Lower leg skin (tissue), 4 donors: ENCODE results near the gene KCNQ1OT1. TPM values are rescaled to one million over a fixed set of nuclear protein-coding genes. Genes with fewer than 3 reads are reported as not detected.

Experiments used
- DNase-seq, 2 donors: peaks; one replicate each; pipeline ENCODE4 v3.0.0-alpha.2; 2019; ENCODE audit warnings: low spot score in 2 of 2
- H3K4me3 ChIP-seq: fragments of 200-600 bp; sonication (generic); 2 replicates; pipeline ENCODE4 v1.5.1; 2017; ENCODE audit warnings: mild to moderate bottlenecking, low read depth; ENCODE audit not compliant: poor library complexity, severe bottlenecking
- POLR2A ChIP-seq, 2 donors: fragments of 450-650 bp; IDR thresholded peaks; one replicate each; pipeline ENCODE4 v1.6.1; 2016 to 2017; ENCODE audit warnings: antibody characterized with exemption in 2 of 2, mild to moderate bottlenecking in 1 of 2, moderate library complexity in 1 of 2
- WGBS, 2 donors: methylation state at CpG; one replicate each; pipeline ENCODE4 v1.1.5; 2018; 5-methylcytosine and 5-hydroxymethylcytosine counted together
- intact Hi-C: fragments of 100-400 bp; cut with DNase I; formaldehyde crosslinking; loops from one replicate; pipeline ENCODE4 v1.15.0; 2023; ENCODE audit warnings: low total_unique reads
- total RNA-seq, 4 donors: library from RNA; depleted of rRNA; stranded (reverse); fragments of >200 nt; gene quantifications; one replicate each; pipeline ENCODE4 v1.1.0, GENCODE V29; 2016
- TF ChIP-seq, protein P1 (sequence below), 3 donors: fragments of 450-650 bp; IDR thresholded peaks; one replicate each; pipeline ENCODE4 v1.5.1; 2016; ENCODE audit warnings: antibody characterized with exemption in 3 of 3, mild to moderate bottlenecking in 3 of 3, moderate library complexity in 2 of 3

The KCNQ1OT1 gene
- total RNA-seq, 4 donors from 2014 or later: 0.63 to 1.8 (median 0.91) TPM

GRCh38 chr11:2625183-2625582 lies 74.6 kb downstream of the KCNQ1OT1 start:
- no peak overlapping the region for H3K4me3 ChIP-seq
- WGBS, 2 donors: 64 to 77% methylated on average over 3 of the region's 3 CpGs
- DNase-seq: no peak
- intact Hi-C loops: no loop called here
- TF ChIP-seq, protein P1, sequence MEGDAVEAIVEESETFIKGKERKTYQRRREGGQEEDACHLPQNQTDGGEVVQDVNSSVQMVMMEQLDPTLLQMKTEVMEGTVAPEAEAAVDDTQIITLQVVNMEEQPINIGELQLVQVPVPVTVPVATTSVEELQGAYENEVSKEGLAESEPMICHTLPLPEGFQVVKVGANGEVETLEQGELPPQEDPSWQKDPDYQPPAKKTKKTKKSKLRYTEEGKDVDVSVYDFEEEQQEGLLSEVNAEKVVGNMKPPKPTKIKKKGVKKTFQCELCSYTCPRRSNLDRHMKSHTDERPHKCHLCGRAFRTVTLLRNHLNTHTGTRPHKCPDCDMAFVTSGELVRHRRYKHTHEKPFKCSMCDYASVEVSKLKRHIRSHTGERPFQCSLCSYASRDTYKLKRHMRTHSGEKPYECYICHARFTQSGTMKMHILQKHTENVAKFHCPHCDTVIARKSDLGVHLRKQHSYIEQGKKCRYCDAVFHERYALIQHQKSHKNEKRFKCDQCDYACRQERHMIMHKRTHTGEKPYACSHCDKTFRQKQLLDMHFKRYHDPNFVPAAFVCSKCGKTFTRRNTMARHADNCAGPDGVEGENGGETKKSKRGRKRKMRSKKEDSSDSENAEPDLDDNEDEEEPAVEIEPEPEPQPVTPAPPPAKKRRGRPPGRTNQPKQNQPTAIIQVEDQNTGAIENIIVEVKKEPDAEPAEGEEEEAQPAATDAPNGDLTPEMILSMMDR (IDR thresholded peaks at IDR 0.05): no peak
- TF ChIP-seq POLR2A (IDR thresholded peaks at IDR 0.05): no peak

- no peak for TF ChIP-seq POLR2A (IDR thresholded peaks at IDR 0.05)
- TF ChIP-seq, protein P1 (IDR thresholded peaks at IDR 0.05): no peak
- WGBS, 2 donors: 28 to 54% methylated on average over 3 of the region's 3 CpGs
- no peak overlapping the region for H3K4me3 ChIP-seq
- DNase-seq: no peak
- intact Hi-C loops: no loop called here
These were observed 77.9 kb downstream of the KCNQ1OT1 start for GRCh38 chr11:2621894-2622293.

- no peak overlapping the region for H3K4me3 ChIP-seq
- no peak for DNase-seq
- no peak for TF ChIP-seq POLR2A (IDR thresholded peaks at IDR 0.05)
- TF ChIP-seq, protein P1 (IDR thresholded peaks at IDR 0.05): no peak
- intact Hi-C loops: no loop called here
- WGBS, 2 donors: 78 to 90% methylated on average over 4 of the region's 4 CpGs
These were observed 86.8 kb downstream of the KCNQ1OT1 start for GRCh38 chr11:2612884-2613571.

GRCh38 chr11:2609345-2609744 lies 90.4 kb downstream of the KCNQ1OT1 start:
- DNase-seq: no peak
- H3K4me3 ChIP-seq: no peak overlapping the region
- intact Hi-C loops: no loop called here
- TF ChIP-seq, protein P1 (IDR thresholded peaks at IDR 0.05): no peak
- TF ChIP-seq POLR2A (IDR thresholded peaks at IDR 0.05): no peak
- 87 to 88% methylated on average over 2 of the region's 2 CpGs for WGBS, 2 donors

GRCh38 chr11:2599561-2600189 lies 100.1 kb downstream of the KCNQ1OT1 start:
- H3K4me3 ChIP-seq: no peak overlapping the region
- TF ChIP-seq, protein P1 (IDR thresholded peaks at IDR 0.05): no peak
- TF ChIP-seq POLR2A (IDR thresholded peaks at IDR 0.05): no peak
- 51 to 53% methylated on average over 8 of the region's 8 CpGs for WGBS, 2 donors
- DNase-seq: no peak
- intact Hi-C loops: no loop called here
